Astrocyte (in vitro differentiated cells and primary cell): ENCODE data around the gene NIFK.

ENCODE experiments used
- CTCF ChIP-seq: IDR thresholded peaks from 2 replicates; pipeline ENCODE4 v1.5.1; 2011; ENCODE audit warnings: low read depth, mild to moderate bottlenecking, inconsistent platforms, low read length, moderate library complexity; ENCODE audit not compliant: insufficient read depth
- EZH2 ChIP-seq: IDR thresholded peaks from 2 replicates; pipeline ENCODE4 v1.6.1; 2012; ENCODE audit warnings: mild to moderate bottlenecking, low read length, inconsistent platforms; ENCODE audit not compliant: insufficient read depth

- TF ChIP-seq CTCF (no peak), EZH2 (no peak)
Observed at GRCh38 chr2:121721926-121722325, 14.7 kb downstream of the NIFK start.
